GM12878 (cell line): ENCODE measurements around the gene C1D. TPM values are rescaled to one million over a fixed set of nuclear protein-coding genes. Genes with fewer than 3 reads are reported as not detected.

Experiments used
- ATAC-seq: fragments of 200-7000 bp; cut with Tn5 transposase; 3 replicates; pipeline ENCODE4 v1.9.1; 2020; ENCODE audit warnings: mild to moderate bottlenecking, moderate library complexity
- BruUV-seq: library from RNA; stranded (reverse); fragments of 400-500 nt; replicated peaks from 2 replicates; lab custom pipeline; 2021; lab: Mats Ljungman, UMichigan
- CTCF ChIA-PET: fragments of 300-600 bp; sonication (Branson Sonifier 250); formaldehyde crosslinking; extraction: SDS; loops from one replicate; lab custom pipeline; 2021; ENCODE audit warnings: inconsistent platforms; lab: Yijun Ruan, JAX
- POLR2A ChIA-PET: fragments of 350-600 bp; formaldehyde crosslinking; extraction: SDS; loops from one replicate; lab custom pipeline; 2021; ENCODE audit warnings: inconsistent platforms; lab: Charles Lee
- RAD21 ChIA-PET: fragments of 300-600 bp; sonication (Branson Sonifier 250); formaldehyde crosslinking; loops from one replicate; lab custom pipeline; 2023; ENCODE audit warnings: antibody characterized with exemption; ENCODE audit not compliant: unreplicated experiment; lab: Charles Lee
- SMC1A ChIA-PET: fragments of 300-600 bp; sonication (Branson Sonifier 250); formaldehyde crosslinking; loops from one replicate; lab custom pipeline; 2023; ENCODE audit not compliant: unreplicated experiment, uncharacterized antibody; lab: Charles Lee
- DNase-seq: peaks from one replicate; pipeline ENCODE4 v3.0.0-alpha.2; 2011; ENCODE audit warnings: low read depth, low spot score
- FAIRE-seq: peaks from 3 replicates; lab custom pipeline; 2011; peaks lifted over from hg19 to GRCh38; lab: Jason Lieb, UNC
- H2AFZ ChIP-seq: 2 replicates; pipeline ENCODE4 v1.6.0; 2011; ENCODE audit warnings: low read depth, low read length, control low read depth; ENCODE audit not compliant: control insufficient read depth
- H3K27ac ChIP-seq: 2 replicates; pipeline ENCODE4 v1.5.1; 2011; ENCODE audit warnings: control low read depth; ENCODE audit not compliant: control insufficient read depth, insufficient read depth
- H3K27me3 ChIP-seq, 2 experiments: replicated peaks in 1 of 2; 2 replicates each; pipeline versions ENCODE4 v1.6.0 to v1.6.1; 2011; ENCODE audit warnings: low read length in 1 of 2; ENCODE audit not compliant: control insufficient read depth in 2 of 2, insufficient read depth in 2 of 2
- H3K36me3 ChIP-seq, 2 experiments: 2 replicates each; pipeline ENCODE4 v1.5.1; 2011; ENCODE audit warnings: low read length in 1 of 2; ENCODE audit not compliant: control insufficient read depth in 2 of 2, insufficient read depth in 2 of 2
- H3K4me1 ChIP-seq: 2 replicates; pipeline ENCODE4 v1.6.1; 2011; ENCODE audit warnings: mild to moderate bottlenecking, low read length, moderate library complexity, mixed read lengths; ENCODE audit not compliant: control insufficient read depth, insufficient read depth
- H3K4me2 ChIP-seq: 2 replicates; pipeline ENCODE4 v1.6.0; 2011; ENCODE audit warnings: control low read depth; ENCODE audit not compliant: control insufficient read depth, insufficient read depth
- H3K4me3 ChIP-seq: fragments of 200-600 bp; sonication (generic); 2 replicates; pipeline ENCODE4 v1.5.1; 2016
- H3K79me2 ChIP-seq: 2 replicates; pipeline ENCODE4 v1.6.0; 2011; ENCODE audit warnings: low read length; ENCODE audit not compliant: control insufficient read depth, insufficient read depth
- H3K9ac ChIP-seq: 2 replicates; pipeline ENCODE4 v1.8.0; 2011; ENCODE audit warnings: low read length, control low read depth, mixed read lengths; ENCODE audit not compliant: control insufficient read depth, insufficient read depth
- H3K9me3 ChIP-seq: replicated peaks from 3 replicates; pipeline ENCODE4 v1.5.1; 2011; ENCODE audit warnings: mild to moderate bottlenecking, low read length; ENCODE audit not compliant: control insufficient read depth, insufficient read depth
- H4K20me1 ChIP-seq: 2 replicates; pipeline ENCODE4 v1.6.0; 2011; ENCODE audit not compliant: control insufficient read depth, insufficient read depth
- ASH2L ChIP-seq: fragments of 300-600, 200-600 bp; sonication (generic); IDR thresholded peaks from 2 replicates; pipeline ENCODE4 v1.6.1; 2017; ENCODE audit warnings: low read depth, mild to moderate bottlenecking, borderline replicate concordance
- CREB1 ChIP-seq: IDR thresholded peaks from 2 replicates; pipeline ENCODE4 v1.6.1; 2012; ENCODE audit warnings: low read depth, mild to moderate bottlenecking, inconsistent platforms
- E4F1 ChIP-seq: fragments of 450-650 bp; IDR thresholded peaks from 2 replicates; pipeline ENCODE4 v1.6.1; 2018; ENCODE audit warnings: borderline replicate concordance, mild to moderate bottlenecking; ENCODE audit not compliant: partially characterized antibody
- FOS ChIP-seq: IDR thresholded peaks from 3 replicates; pipeline ENCODE4 v1.6.1; 2011; ENCODE audit warnings: borderline replicate concordance; ENCODE audit not compliant: insufficient read length; ENCODE audit errors: extremely low read depth
- IKZF2 ChIP-seq, 2 experiments: fragments of 450-650 bp; IDR thresholded peaks; 2 replicates each; pipeline ENCODE4 v1.6.1; 2017; ENCODE audit warnings: mild to moderate bottlenecking in 2 of 2, moderate library complexity in 2 of 2
- MEF2B ChIP-seq: fragments of 450-650 bp; IDR thresholded peaks from 2 replicates; pipeline ENCODE4 v1.6.1; 2018; ENCODE audit warnings: mild to moderate bottlenecking, moderate library complexity; ENCODE audit not compliant: partially characterized antibody, poor library complexity, severe bottlenecking
- MTA2 ChIP-seq: fragments of 450-650 bp; IDR thresholded peaks from 2 replicates; pipeline ENCODE4 v1.6.1; 2016; ENCODE audit warnings: low read depth, mild to moderate bottlenecking, moderate library complexity
- MYB ChIP-seq: fragments of 150-350 bp; IDR thresholded peaks from 2 replicates; pipeline ENCODE4 v1.6.1; 2014; ENCODE audit warnings: mild to moderate bottlenecking, low read depth, low read length, borderline replicate concordance
- NR2C2 ChIP-seq: IDR thresholded peaks from 2 replicates; pipeline ENCODE4 v1.6.1; 2011; ENCODE audit warnings: borderline replicate concordance, low read depth; ENCODE audit not compliant: control insufficient read depth, insufficient read length
- PAX8 ChIP-seq: fragments of 450-650 bp; IDR thresholded peaks from 2 replicates; pipeline ENCODE4 v1.6.1; 2017; ENCODE audit warnings: mild to moderate bottlenecking, moderate library complexity
- RAD51 ChIP-seq: fragments of 450-650 bp; IDR thresholded peaks from 2 replicates; pipeline ENCODE4 v1.6.1; 2016; ENCODE audit warnings: moderate library complexity, mild to moderate bottlenecking, inconsistent platforms
- RUNX3 ChIP-seq: IDR thresholded peaks from 2 replicates; pipeline ENCODE4 v1.6.1; 2012; ENCODE audit warnings: low read length, inconsistent platforms
- SKIL ChIP-seq: fragments of 450-650 bp; IDR thresholded peaks from 2 replicates; pipeline ENCODE4 v1.6.1; 2017; ENCODE audit warnings: mild to moderate bottlenecking, low read depth, inconsistent platforms; ENCODE audit not compliant: poor library complexity, severe bottlenecking
- SREBF1 ChIP-seq: IDR thresholded peaks from 2 replicates; pipeline ENCODE4 v1.6.1; 2012; ENCODE audit warnings: mild to moderate bottlenecking, low read length
- SRF ChIP-seq, 2 experiments: IDR thresholded peaks; 2 replicates each; pipeline ENCODE4 v1.6.1; 2011; ENCODE audit warnings: low read depth in 2 of 2, low read length in 2 of 2, mild to moderate bottlenecking in 1 of 2, moderate library complexity in 1 of 2
- TCF12 ChIP-seq: IDR thresholded peaks from 2 replicates; pipeline ENCODE4 v1.6.1; 2011; ENCODE audit warnings: low read depth, mild to moderate bottlenecking, low read length
- ZBED1 ChIP-seq: IDR thresholded peaks from 2 replicates; pipeline ENCODE4 v1.6.1; 2016; ENCODE audit warnings: borderline replicate concordance
- ZBTB4 ChIP-seq: fragments of 450-650 bp; formaldehyde crosslinking; IDR thresholded peaks from 2 replicates; pipeline ENCODE4 v1.4.0; 2022; ENCODE audit warnings: mild to moderate bottlenecking, moderate library complexity
- ZNF24 ChIP-seq: fragments of 450-650 bp; IDR thresholded peaks from 2 replicates; pipeline ENCODE4 v1.6.1; 2017; ENCODE audit warnings: antibody characterized with exemption, mild to moderate bottlenecking
- WGBS: methylation state at CpG from one replicate; pipeline ENCODE4 v1.1.6; 2016; ENCODE audit warnings: low lambda C conversion rate; ENCODE audit not compliant: insufficient replicate concordance, insufficient coverage; ENCODE audit errors: missing lambda C conversion rate; 5-methylcytosine and 5-hydroxymethylcytosine counted together
- in situ Hi-C: fragments of 300-500 bp; cut with MboI; formaldehyde crosslinking; loops from 9 replicates; pipeline ENCODE4 v1.14.3; 2018; ENCODE audit warnings: mixed read lengths
- intact Hi-C: fragments of 100-400 bp; cut with micrococcal nuclease; formaldehyde crosslinking; loops from one replicate; pipeline ENCODE4 v1.14.2; 2022; ENCODE audit not compliant: unreplicated experiment
- polyA plus RNA-seq, 11 experiments: library from polyadenylated mRNA; depleted of rRNA in 4 of 11; unstranded in 6 of 11; stranded (reverse) in 5 of 11; fragments of >200 nt; fragmentation: Nextera tagmentation in 4 of 11; fragmentation: Illumina TruSeq in 1 of 11; extraction: Ambion mirVana in 4 of 11; extraction: Trizol in 1 of 11; gene quantifications; 1 replicate in 1 of 11; 2 replicates in 10 of 11; pipeline versions ENCODE4 v1.2.1 to v1.2.3, GENCODE V29; 2011 to 2016; ENCODE audit warnings: inconsistent platforms in 2 of 11, missing spikeins in 2 of 11, low read depth in 1 of 11
- total RNA-seq, 4 experiments: library from RNA; depleted of rRNA in 3 of 4; stranded (reverse); fragments of >200 nt in 3 of 4; fragmentation: Illumina TruSeq in 1 of 4; extraction: Trizol in 1 of 4; gene quantifications; 2 replicates each; pipeline versions ENCODE4 v1.2.1 to v1.2.3, GENCODE V29; 2013 to 2021

The C1D gene
- total and polyA plus RNA-seq, 10 of the 15 experiments (the other 5 are each of a cell fraction or from before 2014, with no cell fraction given): 18.9 to 152 (median 59.1) TPM

- Histone ChIP-seq H2AFZ (no peak overlapping the region), H3K9ac (no peak overlapping the region), H3K4me3 (no peak overlapping the region), H3K4me1 (no peaks in the 10 kb centered on the region), H3K36me3 (no peaks in the 10 kb centered on the region), H3K27ac (no peak overlapping the region), H3K27me3 (no peaks in the 10 kb centered on the region), H3K4me2 (no peak overlapping the region), H4K20me1 (no peaks in the 10 kb centered on the region), H3K9me3 (peaks cover 4% of the 10 kb centered on the region; the same call in 1 of the 3 replicates), H3K79me2 (no peaks in the 10 kb centered on the region)
- ChIA-PET POLR2A (no interaction called here), RAD21 (no interaction called here), SMC1A (interaction anchor here (1.0 to 1.1 kb wide), 2 partner anchors 50 to 76 kb away, joined by 3 read pairs; no protein-coding TSS in a partner anchor), CTCF (interaction anchor here (3.9 kb wide), 1 partner anchor 13 kb away, joined by 23 read pairs; no protein-coding TSS in a partner anchor)
- in situ Hi-C loops: no loop called here
- intact Hi-C loops: no loop called here
- FAIRE-seq: no peak
- no TSS peak for BruUV-seq
- ATAC-seq: no peak
- DNase-seq: no peak
- WGBS: 100% methylated on average over 2 of the region's 2 CpGs
- TF ChIP-seq E4F1 (no peak), SREBF1 (no peak), ZBTB4 (CRISPR knock-in tag) (no peak), ASH2L (no peak), MYB (no peak), RUNX3 (no peak), ZBED1 (no peak), NR2C2 (no peak), CREB1 (no peak), MEF2B (no peak), SRF (IDR thresholded peaks at IDR 0.05; ENCODE audit: low read depth in 2 of 2, low read length in 2 of 2) (no peak), MTA2 (no peak), SKIL (no peak), FOS (no peak), ZNF24 (no peak), IKZF2 (IDR thresholded peaks at IDR 0.05) (no peak), TCF12 (no peak), RAD51 (no peak), PAX8 (no peak)
Measured at GRCh38 chr2:68107475-68107874, 44.7 kb upstream of the C1D start.
